ENCODE measurements around the gene ENTPD8.
"Not testable (repeated sequence)": the region's sequence is repeated elsewhere in the genome, so short reads cannot be mapped to it uniquely, and the experiment has no call there.

ENTPD8 gene

DNA sequence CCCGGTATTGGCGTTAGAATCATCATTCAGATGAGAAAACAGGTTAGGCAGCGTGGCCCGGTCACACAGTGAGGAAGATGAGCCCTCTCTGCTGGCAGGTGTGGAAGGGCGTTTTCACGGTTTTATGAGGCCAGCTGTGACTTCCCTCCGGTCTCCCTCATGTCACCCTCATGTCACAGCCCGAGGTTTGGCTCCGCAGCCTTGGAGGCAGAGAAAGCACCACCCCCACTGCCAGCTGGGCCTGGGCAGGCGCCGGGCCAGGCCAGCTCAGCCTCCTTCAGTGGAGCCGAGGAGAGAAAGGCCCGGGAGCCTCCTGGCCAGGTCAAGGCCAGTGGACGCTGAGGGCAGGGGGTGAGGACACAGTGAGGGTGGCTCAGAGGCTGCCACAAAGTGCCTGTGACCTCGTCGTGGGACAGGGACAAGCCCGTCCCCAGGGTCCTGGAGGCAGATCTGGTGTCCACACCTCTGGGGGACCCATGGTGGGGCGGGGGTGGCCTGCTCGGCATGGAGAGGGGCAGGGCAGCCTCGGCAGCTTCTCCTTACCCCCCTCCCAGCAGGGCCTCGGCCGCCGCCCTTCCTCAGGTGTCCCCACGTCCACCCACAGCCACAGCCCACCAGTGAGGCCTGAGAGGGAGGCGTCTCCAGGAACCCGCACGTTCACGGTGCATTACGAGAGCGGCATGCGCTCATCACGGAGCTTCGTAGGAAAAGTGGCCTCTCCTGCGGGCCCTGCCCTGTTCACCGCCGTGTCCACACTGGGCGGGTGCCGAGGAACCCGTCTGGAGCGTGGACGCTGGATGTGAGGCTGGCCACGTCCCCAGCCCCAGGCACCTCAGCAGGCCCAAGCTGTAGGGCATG is 50.4 kb downstream of the ENTPD8 start:
- DNase-seq: no peak

DNA sequence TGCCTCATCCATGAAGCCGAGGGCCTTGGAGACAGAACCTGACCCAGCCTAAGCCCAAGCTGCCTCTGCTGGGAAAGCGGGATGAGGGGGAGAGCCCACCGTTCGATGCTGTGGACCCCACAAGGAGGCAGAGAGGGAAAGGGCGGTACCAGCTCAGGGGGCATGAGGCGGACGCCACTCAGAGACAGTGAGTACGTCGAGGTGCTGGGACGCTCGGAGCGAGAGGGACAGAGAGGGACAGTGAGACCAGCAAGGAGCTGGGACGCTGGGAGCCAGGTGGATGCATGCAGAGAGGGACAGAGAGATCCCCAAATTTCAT is 51.8 kb downstream of the ENTPD8 start:
- DNase-seq: no peak

DNA sequence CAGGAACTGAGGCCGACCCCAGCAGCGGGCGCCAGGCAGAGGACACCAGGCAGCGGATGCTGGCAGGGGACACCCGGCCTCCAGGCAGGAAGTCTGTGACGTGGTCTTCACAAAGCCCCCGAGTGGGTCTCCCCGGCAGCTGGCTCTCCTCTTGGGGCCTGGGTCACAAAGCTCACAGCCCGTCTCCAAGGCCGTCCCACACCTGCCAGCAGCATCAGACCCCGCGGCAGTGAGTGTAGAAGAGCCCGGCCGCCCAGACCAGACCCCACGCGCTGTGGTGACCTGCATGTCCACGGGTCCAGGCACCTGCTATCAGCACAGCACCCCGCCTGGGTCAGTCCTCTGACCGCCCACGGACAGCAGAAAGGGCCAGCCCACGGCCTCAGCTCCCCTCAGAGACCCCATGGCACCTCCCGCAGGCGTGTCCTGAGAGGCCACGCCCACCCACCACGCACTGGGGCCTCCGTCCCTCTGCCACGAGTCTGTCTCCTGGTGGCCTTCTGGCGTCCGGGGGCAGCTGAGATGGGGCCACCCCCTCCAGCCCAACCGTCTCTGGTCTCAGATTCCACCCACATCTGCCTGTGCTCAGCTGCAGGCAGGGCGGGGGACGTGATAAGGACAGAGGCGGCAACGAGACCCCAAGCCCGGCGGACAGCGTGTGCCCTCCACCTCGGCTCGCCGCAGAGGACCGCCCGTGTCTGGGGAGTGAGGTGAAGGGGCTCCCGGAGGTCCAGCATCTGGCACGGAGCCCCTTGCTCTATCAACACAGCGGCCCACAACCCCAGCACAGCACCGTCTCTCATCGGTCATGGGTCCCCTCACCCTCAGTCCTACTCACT is 52.3 kb downstream of the ENTPD8 start:
- DNase-seq: no peak

DNA sequence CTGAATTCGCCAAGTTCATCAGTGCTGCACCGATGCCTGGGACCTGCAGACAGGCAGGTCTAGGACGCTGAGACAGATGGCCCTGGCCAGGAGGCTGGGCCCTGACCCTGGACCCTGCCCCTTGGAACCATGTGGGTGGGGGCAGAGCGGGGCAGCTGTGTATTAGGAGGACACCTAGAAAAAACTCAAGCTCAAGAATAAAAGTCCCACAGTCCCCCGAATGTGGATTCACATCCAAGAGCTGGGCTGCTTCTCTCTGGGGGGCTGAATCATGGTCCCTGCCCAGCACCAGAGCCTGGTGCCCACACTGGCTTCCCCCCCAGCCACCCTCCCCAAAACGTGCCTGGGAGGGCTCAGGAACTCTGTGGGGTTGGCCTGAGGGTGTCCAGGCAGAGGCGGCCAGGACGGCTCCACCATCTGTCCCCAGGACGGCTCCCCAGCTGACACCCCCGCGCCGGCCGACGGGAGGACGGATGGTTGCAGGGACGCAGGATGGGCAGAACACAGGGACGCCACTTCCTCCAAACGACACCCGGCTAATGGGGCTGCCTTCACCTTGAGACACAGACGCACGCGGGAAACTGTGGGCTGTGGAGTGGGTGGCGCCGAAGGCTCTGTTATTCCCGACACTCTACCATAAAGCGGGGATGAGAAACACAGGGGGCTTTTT is 53.1 kb downstream of the ENTPD8 start:
- DNase-seq: no peak

DNA sequence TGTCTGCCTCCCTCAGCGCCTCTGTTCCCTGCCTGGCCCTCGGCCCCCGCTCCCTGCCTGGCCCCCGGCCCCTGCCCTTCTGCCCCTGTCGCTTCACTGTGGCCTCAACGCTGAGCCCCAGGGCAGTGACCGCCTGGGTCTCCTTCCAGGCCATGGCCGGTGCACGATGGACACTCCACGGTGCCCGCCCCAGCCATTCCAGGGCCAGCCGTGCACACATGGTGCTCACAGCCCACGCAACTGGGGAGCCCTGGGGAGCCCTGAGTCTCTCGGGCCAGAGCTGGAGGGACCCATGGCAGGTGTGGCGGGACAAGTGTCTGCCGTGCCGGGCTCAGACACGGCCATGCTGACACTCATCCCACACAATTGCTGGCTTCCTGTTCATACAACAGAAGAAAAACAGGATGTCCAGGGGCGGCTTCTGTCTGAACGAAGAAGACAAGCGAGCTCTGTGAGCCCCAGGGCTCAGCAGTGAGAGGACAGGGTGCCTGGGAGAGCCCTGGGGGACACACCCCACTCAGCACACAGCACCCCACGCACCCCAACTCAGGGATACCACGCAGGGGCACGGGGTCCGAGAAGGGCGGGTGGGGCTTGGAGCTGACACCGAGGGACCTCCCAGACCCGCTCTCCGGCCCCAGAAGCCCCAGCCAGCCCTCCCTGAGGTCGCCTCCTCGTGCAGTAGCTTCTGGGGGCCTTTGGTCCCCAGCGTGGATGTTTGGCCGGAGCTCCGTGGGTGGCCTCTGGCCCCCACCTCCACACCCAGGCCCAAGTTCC is 53.9 kb downstream of the ENTPD8 start:
- DNase-seq: no peak

DNA sequence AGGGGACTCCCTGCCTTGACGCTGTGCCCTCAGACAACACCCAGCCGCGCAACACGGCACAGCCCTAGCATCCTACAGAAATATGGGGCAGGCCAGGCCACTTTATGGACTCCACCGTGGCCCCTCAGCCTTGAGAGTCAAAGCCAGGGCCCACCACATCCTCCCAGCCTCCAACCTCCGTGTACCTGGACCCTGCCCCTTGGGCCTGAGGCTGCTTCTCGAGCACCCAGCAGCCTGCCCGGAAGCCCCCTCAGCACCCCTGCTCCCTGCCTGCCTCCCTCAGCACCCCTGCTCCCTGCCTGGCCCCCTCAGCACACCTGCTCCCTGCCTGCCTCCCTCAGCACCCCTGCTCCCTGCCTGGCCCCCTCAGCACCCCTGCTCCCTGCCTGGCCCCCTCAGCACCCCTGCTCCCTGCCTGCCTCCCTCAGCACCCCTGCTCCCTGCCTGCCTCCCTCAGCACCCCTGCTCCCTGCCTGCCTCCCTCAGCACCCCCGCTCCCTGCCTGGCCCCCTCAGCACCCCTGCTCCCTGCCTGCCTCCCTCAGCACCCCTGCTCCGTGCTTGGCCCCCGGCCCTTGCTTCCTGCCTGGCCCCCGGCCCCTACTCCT is 54.5 kb downstream of the ENTPD8 start:
- DNase-seq: not testable (repeated sequence)

DNA sequence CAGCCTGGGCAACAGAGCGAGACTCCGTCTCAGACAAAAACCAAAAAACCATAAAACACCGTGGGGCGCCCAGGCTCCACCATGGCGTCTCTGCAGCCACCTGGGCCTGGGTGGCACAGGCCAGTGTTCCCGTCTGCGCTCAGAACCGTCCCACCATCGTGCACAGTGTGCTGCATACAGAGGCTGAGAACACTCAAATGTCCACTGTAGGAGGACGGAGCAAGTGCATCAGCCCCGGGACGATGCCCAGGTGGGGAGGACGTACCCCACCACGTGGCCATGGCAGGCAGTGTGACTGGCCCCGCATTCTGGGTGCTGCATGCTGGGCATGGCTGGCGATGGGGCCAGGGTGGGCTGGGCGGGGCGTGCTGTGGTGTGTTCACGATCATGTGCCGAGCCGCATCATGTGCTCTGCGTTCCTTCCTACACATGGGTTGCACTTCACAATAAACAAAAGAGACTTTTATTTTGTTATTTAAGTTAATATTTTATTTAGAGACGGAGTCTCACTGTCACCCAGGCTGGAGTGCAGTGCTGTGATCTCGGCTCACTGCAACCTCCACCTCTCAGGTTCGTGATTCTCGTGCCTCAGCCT is 56.0 kb downstream of the ENTPD8 start:
- DNase-seq: no peak

All from DMS79 (cell line).